Stimulated activated CD8-positive, alpha-beta memory T cell treated with anti-CD3 and anti-CD28 coated beads, Interleukin-4, amount 100 ng/mL, for 48 hours (primary cell): ENCODE data around the gene TINAGL1.

Source experiments
- DNase-seq: peaks from one replicate; pipeline ENCODE4 v3.0.0-alpha.2; 2020

TINAGL1 gene

GRCh38 chr1:31576201-31576669, at the start of gene TINAGL1:
TSS of gene TINAGL1 (plus strand) at chr1:31576515. CDS start at chr1:31577149, 634 bp downstream.
- DNase-seq, result no peak

DNA sequence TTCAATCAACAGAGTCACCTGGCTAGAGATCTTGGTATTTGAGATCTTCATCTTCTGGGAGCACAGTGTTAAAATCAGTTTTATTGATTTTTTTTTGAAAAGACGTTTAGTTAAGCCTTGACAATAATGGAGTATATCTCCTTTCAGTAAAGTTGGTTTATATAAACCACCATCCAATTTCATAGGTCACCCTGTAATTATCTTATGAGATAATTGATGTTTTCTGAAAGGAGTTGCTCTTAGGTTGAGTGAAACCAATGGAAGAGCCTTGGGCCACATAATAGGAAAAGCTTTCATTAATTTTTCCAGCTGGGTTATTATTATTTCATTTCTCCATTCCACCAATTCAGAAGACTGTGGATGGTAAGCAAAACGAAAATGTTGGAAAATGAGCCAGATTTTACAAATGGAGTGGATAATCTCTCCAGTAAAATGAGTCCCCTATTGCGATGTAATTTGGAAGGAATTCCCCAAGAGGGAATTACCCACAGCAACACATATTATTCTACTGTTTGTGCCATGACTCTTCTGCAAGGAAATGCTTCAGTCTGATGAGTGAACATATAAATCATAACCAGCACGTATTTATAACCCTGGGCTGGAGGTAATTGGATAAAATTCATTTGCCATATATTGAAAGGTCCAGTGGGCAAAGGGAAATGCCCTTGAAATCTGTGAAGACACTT, 46.2 kb upstream of the TINAGL1 start:
- DNase-seq, result no peak

DNA sequence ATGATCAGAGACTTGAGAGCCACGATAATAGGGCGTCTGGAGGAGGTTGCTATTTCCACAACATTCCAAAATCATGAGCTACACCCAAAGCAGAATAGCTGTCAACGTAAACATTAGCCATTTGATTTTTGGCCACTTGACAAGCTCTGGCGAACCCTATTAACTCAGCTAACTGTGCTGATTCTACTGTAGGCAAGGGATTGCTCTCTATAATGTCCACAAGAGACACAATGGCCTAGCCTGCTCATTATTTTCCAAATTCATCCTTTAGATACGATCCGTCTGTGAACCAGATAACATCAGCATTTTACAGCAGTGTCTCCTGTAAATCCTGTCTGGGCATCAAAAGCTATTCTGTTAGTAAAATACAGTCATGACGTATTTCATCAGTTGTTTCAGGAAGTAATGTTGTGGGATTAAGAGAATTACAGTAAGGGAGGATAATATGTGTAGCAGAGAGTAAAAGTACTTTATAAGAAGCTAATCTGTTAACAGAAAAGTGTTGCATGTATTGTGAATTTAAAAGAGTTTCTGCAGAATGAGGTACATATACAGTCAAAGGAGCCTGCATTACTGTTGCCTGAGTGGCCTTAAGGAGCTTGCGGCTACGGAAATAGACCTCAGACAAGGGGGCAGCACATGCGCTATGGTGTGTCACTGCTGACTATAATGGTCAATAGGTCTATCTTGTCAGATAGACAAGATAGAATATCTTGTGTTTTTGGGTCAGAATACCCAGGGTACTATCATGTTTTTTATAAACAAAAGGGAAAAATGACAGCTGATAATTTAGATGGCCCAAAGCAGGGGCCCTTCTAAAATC, 44.9 kb upstream of the TINAGL1 start:
- DNase-seq, result no peak

DNA sequence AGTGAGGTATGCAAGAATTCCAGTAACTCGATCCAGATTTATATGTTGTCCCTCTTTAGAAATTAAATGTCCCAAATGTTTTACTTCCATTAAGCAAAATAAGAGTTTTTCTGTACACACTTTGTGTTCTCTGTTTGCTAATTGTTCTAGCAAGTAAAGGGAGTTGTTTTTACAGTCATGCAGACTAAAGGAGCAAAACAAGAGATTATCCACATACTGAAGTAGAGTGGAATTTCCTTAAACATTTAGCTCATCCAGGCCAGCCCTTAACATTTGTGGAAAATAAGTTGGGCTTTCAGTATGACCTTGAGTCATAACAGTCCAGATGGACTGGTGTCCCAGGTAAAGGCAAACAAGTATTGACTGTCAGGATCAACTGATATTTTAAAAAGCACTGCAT, 44.1 kb upstream of the TINAGL1 start:
- DNase-seq, result no peak

GRCh38 chr1:31535561-31535960, 40.8 kb upstream of the TINAGL1 start:
- no peak for DNase-seq

- DNase-seq, result no peak
Measured at GRCh38 chr1:31539329-31539728, 37.0 kb upstream of the TINAGL1 start.

GRCh38 chr1:31541194-31541593, 35.1 kb upstream of the TINAGL1 start:
- no peak for DNase-seq

GRCh38 chr1:31545927-31546540, 30.3 kb upstream of the TINAGL1 start:
- no peak for DNase-seq

GRCh38 chr1:31548534-31548906, 27.8 kb upstream of the TINAGL1 start:
- no peak for DNase-seq

GRCh38 chr1:31548907-31549808, 27.2 kb upstream of the TINAGL1 start:
- peak; percentile 96 for DNase-seq

DNA sequence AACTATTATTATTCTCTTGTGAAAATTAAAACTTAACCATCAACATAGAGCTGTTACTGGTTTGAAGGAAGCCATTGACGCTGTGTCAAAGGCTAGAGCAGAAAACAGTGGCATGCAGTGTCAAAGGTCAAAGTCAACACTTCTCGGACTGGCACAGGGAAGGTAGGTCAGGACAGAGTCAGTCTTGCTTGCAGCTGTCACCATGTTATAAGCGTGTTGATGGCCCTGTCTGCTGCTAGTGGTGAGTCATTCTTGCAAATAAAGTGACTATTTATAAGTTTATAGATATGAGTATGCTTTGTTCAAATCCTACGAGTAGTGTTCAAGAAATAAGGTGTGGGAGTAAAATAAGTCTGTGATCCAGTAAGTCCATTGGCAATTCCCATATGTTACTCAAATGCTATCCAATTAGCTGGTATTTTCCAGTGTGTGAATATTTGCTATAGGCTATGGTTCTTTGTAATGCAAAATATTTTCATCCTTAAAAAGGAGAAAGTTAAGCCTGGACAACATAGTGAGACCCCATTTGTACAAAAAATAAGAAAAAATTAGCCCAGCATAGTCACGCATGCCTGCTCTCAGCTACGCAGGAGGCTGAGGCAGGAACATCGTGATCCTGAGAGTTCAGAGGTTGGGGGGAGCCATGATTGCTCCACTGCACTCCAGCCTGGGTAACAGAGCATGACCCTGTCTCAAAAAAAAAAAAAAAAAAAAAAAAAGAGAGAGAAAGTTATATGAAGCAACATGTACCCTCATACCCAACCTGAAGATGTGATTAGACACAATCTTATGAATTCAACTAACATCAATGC, 26.3 kb upstream of the TINAGL1 start:
- DNase-seq, result no peak

DNA sequence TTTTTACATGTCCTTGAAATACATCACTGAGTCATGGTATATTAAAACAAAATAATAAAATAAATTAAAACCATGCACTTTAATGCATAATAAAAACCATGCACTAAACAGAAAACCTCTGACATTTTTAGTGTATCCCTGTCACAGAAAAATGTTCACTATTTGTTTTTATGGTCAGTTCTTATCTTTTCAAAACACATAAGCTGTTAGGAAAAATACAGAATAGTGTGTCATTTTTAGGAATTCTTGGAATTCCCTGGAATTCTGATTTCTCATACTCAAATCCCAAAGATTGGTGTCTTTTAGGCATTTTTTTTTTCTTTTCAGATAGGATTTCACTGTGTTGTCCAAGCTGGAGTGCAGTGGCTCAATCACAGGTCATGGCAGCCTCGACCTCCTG, 25.1 kb upstream of the TINAGL1 start:
- no peak for DNase-seq

- no peak for DNase-seq
Measured at GRCh38 chr1:31552489-31552888, 23.8 kb upstream of the TINAGL1 start.

DNA sequence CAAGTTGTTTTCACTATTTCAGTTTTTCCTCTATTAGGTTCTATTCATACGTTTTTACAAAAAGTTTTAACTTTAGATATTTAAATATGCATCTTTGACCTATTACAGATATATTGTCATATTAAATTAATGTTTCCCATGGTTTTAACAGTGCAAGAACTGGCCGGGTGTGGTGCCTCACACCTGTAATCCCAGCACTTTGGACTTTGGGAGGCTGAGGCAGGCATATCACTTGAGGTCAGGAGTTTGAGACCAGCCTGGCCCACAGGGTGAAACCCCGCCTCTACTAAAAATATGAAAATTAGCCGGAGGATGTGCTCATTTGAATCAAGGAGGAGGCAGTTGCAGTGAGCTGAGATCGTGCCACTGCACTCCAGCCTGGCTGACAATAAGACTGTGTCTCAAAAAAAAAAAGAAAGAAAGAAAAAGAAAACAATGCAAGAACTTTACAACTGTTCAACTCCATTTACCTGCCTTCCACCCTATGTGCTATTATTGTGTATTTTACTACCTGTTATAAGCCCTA, 19.8 kb upstream of the TINAGL1 start:
- DNase-seq, result no peak

- DNase-seq, result no peak
Measured at GRCh38 chr1:31559715-31560114, 16.6 kb upstream of the TINAGL1 start.

- DNase-seq, result no peak
Measured at GRCh38 chr1:31560394-31560793, 15.9 kb upstream of the TINAGL1 start.

DNA sequence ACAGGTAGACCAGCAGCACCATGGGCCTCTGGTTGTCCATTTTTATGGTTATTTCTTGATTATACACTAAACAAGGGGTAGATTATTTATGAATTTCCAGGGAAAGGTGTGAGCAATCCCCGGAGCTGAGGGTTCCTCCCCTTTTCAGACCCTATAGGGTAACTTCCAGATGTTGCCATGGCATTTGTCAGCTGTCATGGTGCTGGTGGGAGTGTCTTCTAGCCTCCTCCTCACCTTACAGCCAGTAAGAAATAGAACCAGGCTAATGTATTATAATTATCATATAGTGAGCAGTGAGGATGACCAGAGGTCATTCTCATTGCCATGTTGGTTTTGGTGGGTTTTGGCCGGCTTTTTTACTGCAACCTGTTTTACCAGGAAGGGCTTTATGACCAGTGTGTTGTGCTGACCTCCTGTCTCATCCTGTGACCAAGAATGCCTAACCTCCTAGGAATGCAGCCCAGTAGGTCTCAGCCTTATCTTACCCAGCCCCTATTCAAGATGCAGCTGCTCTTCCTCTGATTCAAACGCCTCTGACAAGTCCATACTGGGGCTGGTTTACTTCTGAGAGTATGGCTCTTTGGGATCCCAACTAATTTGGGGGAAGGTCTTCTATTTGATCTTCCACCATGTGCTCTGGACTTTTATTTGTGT, 13.5 kb upstream of the TINAGL1 start:
- DNase-seq, result no peak

GRCh38 chr1:31564606-31564989, 11.7 kb upstream of the TINAGL1 start:
- no peak for DNase-seq

DNA sequence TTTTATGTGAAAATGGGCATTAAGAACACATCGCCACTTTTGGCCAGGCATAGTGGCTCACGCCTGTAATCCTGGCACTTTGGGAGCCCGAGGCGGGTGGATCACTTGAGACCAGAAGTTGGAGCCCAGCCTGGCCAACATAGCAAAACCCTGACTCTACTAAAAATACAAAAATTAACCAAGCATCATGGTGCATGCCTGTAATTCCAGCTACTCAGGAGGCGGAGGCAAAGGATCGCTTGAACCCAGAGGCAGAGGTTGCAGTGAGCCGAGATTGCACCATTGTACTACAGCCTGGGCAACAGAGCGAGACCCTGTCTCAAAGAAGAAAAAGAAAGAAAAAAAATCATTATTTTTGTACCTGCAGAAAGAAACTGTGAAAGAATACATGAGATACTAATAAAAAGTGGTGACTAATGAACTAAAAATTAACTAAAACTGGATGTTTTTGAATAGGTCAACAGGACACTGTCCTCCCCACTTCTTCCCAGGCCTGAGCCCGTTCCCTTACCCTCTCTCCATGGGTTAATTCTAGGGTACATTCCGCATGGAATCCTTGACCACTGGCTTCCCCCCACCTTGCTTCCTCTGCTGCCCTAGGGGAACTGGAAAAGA, 8.3 kb upstream of the TINAGL1 start:
- DNase-seq, result no peak

- DNase-seq, result no peak
Measured at GRCh38 chr1:31568895-31569595, 7.3 kb upstream of the TINAGL1 start.
